Medulla oblongata (tissue), 1 donor: ENCODE data around the gene CEP162.
"Not testable (repeated sequence)": the region's sequence is repeated elsewhere in the genome, so short reads cannot be mapped to it uniquely, and the experiment has no call there.

Source experiments
- DNase-seq: peaks from one replicate; pipeline ENCODE4 v3.0.0-alpha.2; 2015; ENCODE audit errors: extremely low spot score

Gene CEP162

DNA sequence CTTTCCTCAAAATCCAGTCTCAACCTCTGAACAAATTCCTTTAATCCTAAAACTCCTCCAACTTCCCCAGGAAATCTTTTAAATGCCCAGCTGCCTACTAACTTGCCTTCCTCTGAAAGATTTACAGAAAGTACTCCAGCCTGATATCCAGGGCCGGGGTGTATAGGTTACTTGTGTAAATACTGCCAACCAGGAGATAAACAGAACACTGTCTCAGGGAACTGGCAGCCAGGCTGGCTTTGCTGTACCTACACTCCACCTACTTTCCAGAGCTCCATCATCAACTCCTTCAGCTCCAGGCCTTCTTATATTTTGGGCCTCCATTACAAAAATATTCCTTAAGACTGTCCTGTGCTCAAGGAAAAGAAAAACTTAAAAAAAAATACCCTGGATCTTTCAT lies 85.9 kb downstream of the CEP162 start:
- DNase-seq: no peak

DNA sequence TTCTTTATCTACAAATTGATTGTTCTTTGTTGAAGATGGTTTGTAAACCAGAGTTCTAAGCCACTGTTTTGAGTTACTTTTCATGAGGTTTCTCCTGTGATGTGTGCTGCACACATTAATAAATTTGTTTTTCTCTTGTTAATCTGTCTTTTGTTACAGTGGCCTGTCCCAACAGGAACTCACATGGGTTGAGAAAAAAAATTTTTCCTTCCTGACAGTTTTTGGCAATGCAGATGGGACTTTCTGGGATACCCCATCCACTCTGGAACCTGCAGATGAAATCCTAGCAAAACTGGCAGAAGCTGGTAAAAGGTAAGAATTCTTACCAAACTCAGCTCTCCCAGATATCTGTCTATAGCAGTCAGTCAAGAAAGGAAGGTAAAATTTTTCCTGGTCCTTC lies 88.1 kb downstream of the CEP162 start:
- no peak for DNase-seq

DNA sequence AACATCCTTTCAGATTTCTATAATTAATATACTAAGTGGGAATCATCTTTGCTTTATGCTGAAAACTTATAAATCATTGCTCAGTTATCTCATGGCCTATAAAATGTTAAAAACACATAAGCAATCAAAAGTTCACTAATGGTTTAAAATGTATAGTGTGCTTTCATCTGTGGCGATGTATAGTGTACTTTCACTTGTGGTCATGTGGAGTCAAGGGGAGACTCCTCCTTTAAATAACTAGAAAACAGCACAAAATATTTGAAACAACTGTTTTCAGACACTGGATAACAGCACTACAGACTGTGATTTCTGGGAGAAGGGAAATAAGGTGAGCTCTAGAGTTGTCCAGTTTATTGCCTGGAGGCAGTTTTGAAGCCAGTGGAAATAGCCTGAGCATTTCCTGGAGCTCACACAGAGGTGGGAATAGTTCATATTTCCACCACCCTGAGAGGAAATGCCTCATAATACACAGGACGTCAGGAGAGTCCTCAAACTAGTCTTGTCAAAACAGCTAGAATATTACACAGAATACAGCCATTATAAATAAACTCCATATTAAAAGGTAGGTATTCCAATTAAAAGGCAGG lies 89.4 kb downstream of the CEP162 start:
- no peak for DNase-seq

DNA sequence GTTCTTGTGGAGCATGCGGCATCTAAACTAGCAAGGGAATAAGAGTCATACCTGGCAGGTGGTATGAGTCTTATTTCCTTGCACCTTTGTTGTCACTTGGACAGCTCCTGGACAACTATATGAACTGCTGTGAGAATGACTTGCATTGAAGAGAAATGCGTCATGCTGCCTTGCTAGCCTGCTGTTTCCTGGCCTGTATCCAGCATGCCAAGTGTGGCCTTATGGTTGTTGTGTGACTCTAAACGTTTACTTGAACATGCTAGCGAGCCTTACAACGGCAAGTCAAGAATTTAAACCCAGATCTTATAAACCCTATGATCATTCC lies 90.4 kb downstream of the CEP162 start:
- DNase-seq: no peak

DNA sequence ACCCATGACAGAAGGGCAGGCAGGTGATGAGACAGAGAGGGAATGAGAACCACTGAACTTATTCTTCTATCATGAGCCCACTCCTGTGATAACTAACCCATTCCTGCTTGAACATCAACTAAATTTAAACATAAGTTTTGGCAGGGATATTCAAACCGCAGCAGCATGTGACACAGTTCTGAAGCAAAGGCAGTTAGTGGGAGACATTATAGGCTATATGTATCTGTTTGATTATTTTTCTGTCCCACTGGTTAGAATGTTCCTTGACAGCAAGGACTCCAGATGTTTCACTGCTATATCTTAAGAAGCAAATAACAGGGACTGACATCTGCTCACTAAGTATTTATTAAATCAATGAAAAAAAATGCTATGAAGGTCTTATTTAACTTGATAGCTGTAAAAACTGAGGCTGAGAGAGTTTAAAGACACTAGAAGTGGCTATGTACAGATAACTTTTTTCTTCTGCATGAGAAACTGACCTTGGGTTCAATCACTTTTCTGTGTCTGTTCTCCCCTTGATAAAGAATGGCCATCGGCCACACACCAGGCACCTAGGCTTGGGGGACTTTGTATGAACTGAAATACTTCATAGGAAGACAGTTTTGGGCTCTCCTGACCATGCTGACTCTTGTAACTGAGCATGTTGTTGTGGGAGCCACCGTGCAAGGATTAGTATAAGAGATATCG lies 90.9 kb downstream of the CEP162 start:
- DNase-seq: no peak

DNA sequence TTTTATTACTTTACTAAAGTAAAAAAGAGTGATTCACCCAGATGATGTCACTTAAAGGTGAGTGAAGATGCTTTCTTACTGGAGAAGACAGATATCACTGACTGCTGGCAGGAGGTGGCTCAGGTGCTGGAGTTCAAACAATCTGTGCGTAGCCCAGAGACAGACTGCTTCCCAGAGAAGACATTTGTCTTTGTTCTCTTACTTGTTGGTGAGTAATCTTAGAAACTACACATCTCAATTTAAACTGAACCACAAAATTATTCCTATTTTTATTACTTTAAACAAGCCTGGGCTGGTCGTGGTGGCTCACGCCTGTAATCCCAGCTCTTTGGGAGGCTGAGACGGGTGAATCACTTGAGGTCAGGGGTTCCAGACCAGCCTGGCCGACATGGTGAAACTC lies 92.2 kb downstream of the CEP162 start:
- DNase-seq: no peak

DNA sequence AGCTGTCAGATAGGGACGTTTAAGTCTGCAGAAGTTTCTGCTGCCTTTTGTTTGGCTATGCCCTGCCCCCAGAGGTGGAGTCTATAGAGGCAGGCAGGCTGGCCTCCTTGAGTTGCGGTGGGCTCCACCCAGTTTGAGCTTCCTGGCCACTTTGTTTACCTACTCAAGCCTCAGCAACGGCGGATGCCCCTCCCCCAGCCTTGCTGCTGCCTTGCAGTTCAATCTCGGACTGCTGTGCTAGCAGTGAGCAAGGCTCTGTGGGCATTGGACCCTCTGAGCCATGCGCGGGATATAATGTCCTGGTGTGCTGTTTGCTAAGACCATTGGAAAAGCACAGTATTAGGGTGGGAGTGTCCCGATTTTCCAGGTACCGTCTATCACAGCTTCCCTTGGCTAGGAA lies 94.1 kb downstream of the CEP162 start:
- DNase-seq: not testable (repeated sequence)

DNA sequence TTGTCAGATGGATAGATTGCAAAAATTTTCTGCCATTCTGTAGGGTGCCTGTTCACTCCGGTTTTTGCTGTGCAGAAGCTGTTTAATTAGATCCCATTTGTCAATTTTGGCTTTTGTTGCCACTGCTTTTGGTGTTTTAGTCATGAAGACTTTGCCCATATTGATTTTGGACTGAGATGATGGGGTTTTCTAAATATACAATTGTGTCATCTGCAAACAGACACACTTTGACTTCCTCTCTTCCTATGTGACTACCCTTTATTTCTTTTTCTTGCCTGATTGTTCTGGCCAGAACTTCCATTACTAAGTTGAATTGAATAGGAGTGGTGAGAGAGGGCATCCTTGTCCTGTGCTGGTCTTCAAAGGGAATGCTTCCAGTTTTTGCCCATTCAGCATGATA lies 97.9 kb downstream of the CEP162 start:
- DNase-seq: not testable (repeated sequence)

DNA sequence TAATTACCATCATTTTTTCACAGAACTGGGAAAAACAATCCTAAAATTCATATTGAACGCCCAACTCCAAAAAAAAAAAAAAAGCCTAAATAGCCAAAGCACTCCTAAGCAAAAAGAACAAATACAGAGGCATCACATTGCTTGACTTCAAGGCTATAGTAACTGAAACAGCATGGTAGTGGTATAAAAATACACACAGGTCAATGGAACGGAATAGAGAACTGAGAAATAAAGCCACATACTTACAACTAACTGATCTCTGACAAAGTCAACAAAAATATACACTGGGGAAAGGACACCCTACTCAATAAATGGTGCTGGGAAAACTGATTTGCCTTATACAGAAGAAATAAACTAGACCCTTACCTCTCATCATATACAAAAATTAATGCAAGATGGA lies 104.3 kb downstream of the CEP162 start:
- no peak for DNase-seq

DNA sequence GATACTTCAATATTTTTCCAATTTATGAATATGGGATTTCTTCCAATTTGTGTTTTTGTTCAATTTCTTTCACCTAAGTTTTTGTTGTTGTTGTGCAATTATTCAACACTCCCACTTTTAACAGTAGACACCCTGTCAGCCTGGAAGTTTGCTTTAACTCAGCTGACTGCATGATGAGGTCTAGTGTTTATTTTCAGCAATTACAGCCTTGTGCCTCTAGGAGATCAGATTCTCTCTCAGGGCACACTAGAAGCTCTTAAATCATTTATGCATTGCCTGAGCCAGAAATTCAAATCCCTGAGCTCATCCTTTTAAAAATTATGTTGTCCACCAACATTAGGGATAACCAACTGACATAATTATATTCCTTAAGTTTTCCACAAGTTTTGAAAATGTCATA lies 108.2 kb downstream of the CEP162 start:
- DNase-seq: no peak

DNA sequence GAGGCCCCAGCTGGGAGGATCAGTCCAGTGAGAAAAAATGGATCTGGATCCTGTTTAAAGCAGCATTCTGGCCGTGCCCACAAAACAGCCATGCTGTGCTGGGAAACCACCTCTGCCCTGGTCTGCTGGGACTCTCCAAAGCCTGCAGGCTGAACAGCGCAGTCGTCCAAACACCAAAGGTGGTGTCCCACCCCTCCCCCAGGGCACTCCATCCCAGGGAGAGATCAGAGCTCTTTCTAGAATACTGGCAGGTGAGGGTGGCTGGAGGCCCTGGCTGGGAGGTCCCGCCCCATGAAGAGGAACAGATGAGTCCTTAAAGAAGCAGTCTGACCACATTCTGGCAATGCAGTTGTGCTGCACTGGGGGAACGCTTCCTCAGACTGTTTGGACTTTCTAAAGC lies 109.3 kb downstream of the CEP162 start:
- DNase-seq: no peak

DNA sequence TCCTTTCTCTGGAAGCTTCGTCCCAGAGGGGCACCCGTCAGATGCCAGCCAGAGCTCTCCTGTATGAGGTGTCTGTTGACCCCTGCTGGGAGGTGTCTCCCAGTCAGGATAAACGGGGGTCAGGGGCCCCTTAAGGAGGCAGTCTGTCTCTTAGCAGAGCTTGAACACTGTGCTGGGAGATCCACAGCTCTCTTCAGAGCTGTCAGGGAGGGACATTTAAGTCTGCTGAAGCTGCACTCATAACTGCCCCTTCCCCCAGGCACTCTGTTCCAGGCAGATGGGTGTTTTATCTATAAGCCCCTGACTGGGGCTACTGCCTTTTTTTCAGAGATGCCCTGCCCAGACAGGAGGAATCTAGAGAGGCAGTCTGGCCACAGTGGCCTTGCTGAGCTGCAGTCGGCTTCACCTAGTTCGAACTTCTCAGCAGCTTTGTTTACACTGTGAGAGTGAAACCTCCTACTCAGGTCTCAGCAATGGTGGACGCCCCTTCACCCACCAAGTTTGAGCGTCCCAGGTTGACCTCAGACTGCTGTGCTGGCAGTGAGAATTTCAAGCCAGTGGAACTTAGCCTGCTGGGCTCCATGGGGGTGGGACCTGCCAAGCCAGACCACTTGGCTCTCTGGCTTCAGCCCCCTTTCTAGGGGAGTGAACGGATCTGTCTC lies 112.4 kb downstream of the CEP162 start:
- not testable (repeated sequence) for DNase-seq

DNA sequence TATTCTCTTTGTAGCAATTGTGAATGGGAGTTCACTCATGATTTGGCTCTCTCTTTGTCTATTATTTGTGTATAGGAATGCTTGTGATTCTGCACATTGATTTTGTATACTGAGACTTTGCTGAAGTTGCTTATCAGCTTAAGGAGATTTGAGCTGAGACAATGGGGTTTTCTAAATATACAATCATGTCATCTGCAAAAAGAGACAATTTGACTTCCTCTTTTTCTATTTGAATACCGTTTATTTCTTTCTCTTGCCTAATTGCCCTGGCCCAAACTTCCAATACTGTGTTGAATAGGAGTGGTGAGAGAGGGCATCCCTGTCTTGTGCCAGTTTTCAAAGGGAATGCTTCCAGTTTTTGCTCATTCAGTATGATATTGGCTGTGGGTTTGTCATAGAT lies 116.1 kb downstream of the CEP162 start:
- not testable (repeated sequence) for DNase-seq

DNA sequence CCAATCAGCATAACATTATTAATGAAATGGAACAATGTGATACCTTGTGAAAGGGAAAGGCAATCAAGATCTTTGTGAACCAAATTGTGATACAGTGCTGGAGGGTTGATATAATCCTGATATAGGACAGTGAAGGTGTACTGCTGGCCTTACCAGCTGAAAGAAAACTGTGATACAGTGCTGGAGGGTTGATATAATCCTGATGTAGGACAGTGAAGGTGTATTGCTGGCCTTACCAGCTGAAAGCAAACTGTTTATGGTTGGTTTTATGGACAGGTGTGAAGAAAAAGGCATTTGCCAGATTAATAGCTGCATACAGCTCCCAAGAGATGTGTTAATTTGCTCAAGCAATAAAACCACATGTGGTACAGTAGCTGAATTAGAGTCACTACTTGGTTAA lies 119.9 kb downstream of the CEP162 start:
- DNase-seq: no peak

DNA sequence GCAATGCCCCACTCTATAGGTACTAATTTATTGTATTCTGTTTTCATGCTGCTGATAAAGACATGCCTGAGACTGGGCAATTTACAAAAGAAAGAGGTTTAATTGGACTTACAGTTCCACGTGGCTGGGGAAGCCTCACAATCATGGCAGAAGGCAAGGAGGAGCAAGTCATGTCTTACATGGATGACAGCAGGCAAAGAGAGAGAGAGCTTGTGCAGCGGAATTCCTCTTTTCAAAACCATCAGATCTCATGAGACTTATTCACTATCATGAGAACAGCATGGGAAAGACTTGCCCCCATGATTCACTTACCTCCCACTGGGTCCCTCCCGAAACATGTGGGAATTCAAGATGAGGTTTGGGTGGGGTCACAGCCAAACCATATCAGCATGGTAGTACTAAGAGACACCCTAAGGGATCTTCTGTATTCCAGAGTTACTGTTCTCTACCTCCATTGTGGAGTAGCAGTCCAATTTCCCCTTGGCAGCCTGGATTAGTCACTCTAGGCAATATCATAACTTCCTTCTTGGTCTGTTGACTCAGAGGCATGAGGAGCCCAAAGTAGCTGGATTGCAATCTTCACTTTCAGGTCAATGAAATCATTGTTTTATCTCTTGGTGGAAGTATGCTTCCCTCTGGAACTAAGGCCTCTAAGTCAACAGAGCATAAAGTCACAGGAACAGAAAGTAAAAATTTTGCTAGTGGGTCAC lies 122.1 kb downstream of the CEP162 start:
- not testable (repeated sequence) for DNase-seq

DNA sequence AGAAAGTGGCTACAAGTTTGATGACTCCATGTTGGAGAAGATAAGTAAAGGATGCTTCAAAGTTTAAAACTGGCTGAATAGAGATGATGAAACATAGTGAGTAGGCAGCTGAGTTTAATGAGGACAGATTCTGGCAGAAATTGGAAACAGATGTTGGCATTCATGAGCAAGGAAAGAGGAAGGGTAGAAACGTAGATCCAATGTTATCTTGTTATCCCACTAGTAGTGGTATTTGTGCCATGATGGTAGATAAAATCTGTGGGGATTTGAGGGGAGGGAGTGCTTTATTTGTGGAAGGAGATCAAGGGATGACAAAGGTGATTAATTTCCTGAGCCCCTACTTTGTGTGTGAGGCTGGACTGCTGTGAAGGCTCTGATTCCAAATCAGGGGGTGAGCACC lies 124.4 kb downstream of the CEP162 start:
- DNase-seq: no peak

DNA sequence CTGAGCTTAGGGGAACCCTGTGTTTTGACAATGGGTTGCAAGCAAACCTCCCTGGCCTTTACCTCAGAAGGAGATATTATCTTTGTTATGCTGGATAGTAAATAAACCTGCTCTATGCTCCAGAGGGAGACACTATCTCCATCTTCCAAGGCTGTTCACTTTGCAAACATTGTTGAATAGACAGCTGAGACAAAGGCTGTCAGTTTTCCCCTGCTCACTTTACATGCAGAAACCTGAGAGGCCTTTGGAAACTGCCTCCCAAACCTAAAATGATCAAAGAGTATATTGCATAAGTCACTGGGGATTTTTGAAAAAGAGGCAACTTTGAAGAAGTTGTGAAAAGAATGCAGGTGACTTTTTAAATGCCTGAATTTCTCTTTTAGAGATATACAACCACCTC lies 132.3 kb downstream of the CEP162 start:
- DNase-seq: no peak

DNA sequence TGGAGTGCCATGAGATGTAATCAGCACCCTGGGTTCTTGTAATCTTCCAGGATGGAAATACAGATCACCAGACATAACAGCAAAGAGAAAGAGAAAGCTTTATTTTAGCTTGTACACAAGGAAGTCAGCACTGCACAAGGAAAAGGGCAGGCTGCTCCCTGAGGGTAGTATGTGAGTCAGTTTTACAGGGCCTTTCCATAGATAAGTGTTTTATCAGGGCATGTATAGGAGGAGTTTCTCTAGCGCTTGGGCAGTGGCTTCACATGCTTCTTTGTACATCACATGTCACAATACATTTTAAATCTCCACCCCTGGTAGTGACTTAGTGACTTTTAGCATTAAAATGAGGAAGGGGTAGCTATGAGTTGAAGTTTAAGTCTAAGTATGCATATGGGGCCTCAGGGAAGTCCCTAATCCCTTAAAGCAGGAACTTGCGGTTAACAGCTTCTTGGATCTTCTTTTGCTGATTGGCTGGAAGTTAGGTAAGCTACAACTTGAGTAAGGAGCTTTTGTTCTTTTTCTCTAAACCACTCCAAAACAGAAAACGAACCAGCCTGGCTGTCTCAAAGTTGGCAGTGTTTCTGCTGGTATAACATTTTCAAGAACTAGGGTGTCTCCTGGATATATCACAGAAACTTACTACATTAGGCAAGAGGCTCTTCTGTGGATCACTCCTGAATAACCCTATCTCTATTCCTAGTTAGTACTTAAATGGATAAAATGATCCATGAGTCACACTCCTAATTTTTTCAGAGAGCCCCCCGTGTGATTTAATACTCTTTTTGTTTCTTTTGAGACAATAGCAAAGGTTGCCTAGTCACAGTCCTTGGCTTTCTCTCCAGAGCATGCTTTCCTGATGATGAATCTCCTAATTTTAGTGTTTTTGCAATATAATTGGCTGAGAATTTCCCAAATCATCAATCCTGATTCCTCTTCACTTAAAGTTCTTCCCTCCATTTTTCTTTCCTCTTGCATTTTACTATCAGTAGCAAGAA lies 133.7 kb downstream of the CEP162 start:
- DNase-seq: no peak

DNA sequence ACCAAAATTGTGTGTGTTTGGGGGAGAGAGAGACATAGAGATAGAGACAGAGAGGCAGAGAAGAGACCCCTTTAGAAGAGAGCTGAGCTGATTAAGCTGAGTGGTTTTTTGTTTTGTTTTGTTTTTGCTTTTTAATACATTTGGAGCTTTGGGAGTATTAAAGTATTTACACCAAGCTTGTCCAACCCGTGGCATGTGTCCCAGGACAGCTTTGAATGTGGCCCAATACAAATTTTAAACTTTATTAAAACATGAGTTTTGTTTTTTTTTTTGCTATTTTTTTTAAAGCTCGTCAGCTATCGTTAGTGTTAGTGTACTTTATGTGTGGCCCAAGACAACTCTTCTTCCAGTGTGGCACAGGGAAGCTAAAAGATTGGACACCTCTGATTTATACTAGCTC lies 137.9 kb downstream of the CEP162 start:
- DNase-seq: no peak

DNA sequence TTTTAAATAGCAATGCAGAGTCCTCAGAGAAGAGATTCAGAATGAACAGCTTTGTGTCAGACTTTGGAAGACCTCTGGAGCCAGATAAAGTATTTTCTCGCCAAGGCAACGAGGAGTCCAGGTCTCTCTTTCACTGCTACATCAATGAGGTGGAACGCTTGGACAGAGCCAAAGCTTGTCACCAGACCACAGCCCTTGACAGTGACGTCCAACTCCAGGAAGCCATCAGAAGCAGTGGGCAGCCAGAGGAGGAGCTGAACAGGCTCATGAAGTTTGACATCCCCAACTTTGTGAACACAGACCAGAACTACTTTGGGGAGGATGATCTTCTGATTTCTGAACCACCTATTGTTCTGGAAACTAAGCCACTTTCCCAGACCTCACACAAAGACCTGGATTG lies 138.4 kb downstream of the CEP162 start:
- no peak for DNase-seq

DNA sequence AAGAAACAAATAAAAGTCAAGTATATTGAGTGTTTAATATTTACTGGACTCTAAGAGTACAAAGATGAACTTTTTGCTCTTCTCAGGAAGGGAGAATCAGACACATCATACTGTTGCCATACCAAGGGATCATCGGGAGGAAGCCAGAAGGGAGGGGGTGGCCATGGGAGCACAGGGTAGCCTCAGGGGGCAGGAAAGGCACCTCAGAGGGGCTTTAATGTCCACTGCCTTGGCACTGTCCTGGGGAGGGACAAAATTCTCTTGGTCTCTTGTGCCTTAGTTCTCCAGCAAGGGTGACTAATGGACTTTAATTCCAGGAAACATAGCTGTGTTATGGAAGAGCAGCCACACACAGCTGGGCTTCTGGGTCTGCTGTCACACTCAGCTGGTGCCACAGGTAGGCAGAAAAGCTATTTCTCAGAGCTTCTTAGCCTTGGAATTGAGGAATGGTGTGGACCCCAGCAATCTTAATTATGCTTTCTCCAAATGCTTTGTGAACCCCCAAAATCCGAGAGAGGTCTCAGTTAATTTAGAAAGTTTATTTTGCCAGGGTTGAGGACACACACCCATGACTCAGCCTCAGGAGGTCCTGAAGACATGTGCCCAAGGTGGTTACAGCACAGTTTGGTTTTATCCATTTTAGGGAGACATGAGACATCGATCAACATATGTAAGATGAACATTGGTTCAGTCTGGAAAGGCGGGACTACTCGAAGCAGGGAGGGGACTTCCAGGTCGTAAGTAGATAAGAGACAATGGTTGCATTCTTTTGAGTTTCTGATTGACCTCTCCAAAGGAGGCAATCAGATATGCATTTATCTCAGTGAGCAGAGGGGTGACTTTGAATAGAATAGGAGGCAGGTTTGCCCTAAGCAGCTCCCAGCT lies 140.7 kb downstream of the CEP162 start:
- no peak for DNase-seq
